Panc1 (cell line): ENCODE measurements around the gene GRAMD4.

ENCODE experiments used
- CTCF ChIP-seq: fragments of 450-650 bp; IDR thresholded peaks from 2 replicates; pipeline ENCODE4 v1.5.1; 2017; ENCODE audit warnings: mild to moderate bottlenecking
- POLR2AphosphoS5 ChIP-seq: IDR thresholded peaks from 2 replicates; pipeline ENCODE4 v1.6.1; 2012; ENCODE audit warnings: mild to moderate bottlenecking, low read depth, low read length, moderate library complexity
- REST ChIP-seq, 2 experiments: IDR thresholded peaks; 2 replicates each; pipeline ENCODE4 v1.6.1; 2011 to 2012; ENCODE audit warnings: low read depth in 2 of 2, control low read depth in 1 of 2, low read length in 1 of 2, mild to moderate bottlenecking in 1 of 2, moderate library complexity in 1 of 2; ENCODE audit not compliant: insufficient read depth in 1 of 2
- SIN3A ChIP-seq: IDR thresholded peaks from 2 replicates; pipeline ENCODE4 v1.6.1; 2012; ENCODE audit warnings: low read depth, mild to moderate bottlenecking, low read length, moderate library complexity, borderline replicate concordance; ENCODE audit not compliant: insufficient read depth
- TCF7L2 ChIP-seq: IDR thresholded peaks from 2 replicates; pipeline ENCODE4 v1.6.1; 2011; ENCODE audit warnings: mild to moderate bottlenecking, low read depth, low read length, inconsistent platforms

GRCh38 chr22:46592390-46592872 lies 27.8 kb upstream of the GRAMD4 start:
- TF ChIP-seq CTCF = no peak
- no peak for TF ChIP-seq POLR2AphosphoS5
- TF ChIP-seq REST (IDR thresholded peaks at IDR 0.05; ENCODE audit: insufficient read depth in 1 of 2, low read depth in 2 of 2, low read length in 1 of 2) = no peak
- no peak for TF ChIP-seq SIN3A
- no peak for TF ChIP-seq TCF7L2
